K562 (cell line): Measurements from ENCODE around the gene GPT2. TPM values are rescaled to one million over a fixed set of nuclear protein-coding genes. Genes with fewer than 3 reads are reported as not detected.

Source experiments
- ATAC-seq: fragments of 200-7000 bp; cut with Tn5 transposase; 3 replicates; pipeline ENCODE4 v1.9.1; 2020; ENCODE audit warnings: moderate library complexity
- BruUV-seq: library from RNA; stranded (reverse); fragments of 400-500 nt; replicated peaks from 2 replicates; lab custom pipeline; 2021; lab: Mats Ljungman, UMichigan
- CTCF ChIA-PET: fragments of 300-600 bp; formaldehyde crosslinking; extraction: SDS; loops from one replicate; lab custom pipeline; 2021; ENCODE audit warnings: low intra/inter-chr PET ratio; lab: Yijun Ruan, JAX
- POLR2A ChIA-PET: fragments of 300-600, 350-650 bp; sonication (Branson Sonifier 250); formaldehyde crosslinking; extraction: SDS; loops from one replicate; lab custom pipeline; 2021; ENCODE audit warnings: antibody characterized with exemption, inconsistent platforms; lab: Yijun Ruan, JAX
- DNase-seq, 4 experiments: peaks; one replicate each; pipeline versions ENCODE4 v3.0.0 to v3.0.0-alpha.2; 2011 to 2018; ENCODE audit warnings: low spot score in 3 of 4, mixed read lengths in 3 of 4; ENCODE audit errors: extremely low read depth in 1 of 4
- FAIRE-seq: peaks from 2 replicates; lab custom pipeline; 2011; peaks lifted over from hg19 to GRCh38; lab: Jason Lieb, UNC
- H2AFZ ChIP-seq: 2 replicates; pipeline ENCODE4 v1.6.0; 2011; ENCODE audit warnings: low read depth, low read length, control low read depth, inconsistent platforms
- H3K27ac ChIP-seq: fragments of 200-600 bp; 3 replicates; pipeline ENCODE4 v1.8.0; 2011; ENCODE audit warnings: low read depth, mild to moderate bottlenecking, control low read depth, inconsistent platforms, low read length, moderate library complexity, mixed read lengths; ENCODE audit errors: extremely low read depth
- H3K27me3 ChIP-seq, 2 experiments: fragments of 300-600 bp in 1 of 2; 2 replicates in 1 of 2; 3 replicates in 1 of 2; pipeline versions ENCODE4 v1.6.0 to v1.8.0; 2011; ENCODE audit warnings: inconsistent platforms in 2 of 2, low read length in 2 of 2, mild to moderate bottlenecking in 1 of 2, mixed read lengths in 1 of 2, moderate library complexity in 1 of 2; ENCODE audit not compliant: control insufficient read depth in 2 of 2, insufficient read depth in 2 of 2
- H3K36me3 ChIP-seq: fragments of 300-600 bp; 3 replicates; pipeline ENCODE4 v1.8.0; 2011; ENCODE audit warnings: mild to moderate bottlenecking, low read length, inconsistent platforms; ENCODE audit not compliant: control insufficient read depth, insufficient read depth
- H3K4me1 ChIP-seq, 2 experiments: fragments of 200-600 bp in 1 of 2; replicated peaks in 1 of 2; 2 replicates in 1 of 2; 3 replicates in 1 of 2; pipeline versions ENCODE4 v1.5.1 to v1.8.0; 2011; ENCODE audit warnings: inconsistent platforms in 2 of 2, low read length in 2 of 2, mild to moderate bottlenecking in 1 of 2, mixed read lengths in 1 of 2, moderate library complexity in 1 of 2; ENCODE audit not compliant: control insufficient read depth in 2 of 2, insufficient read depth in 2 of 2
- H3K4me2 ChIP-seq: 2 replicates; pipeline ENCODE4 v1.6.1; 2011; ENCODE audit warnings: low read length, control low read depth, inconsistent platforms, mixed read lengths; ENCODE audit not compliant: insufficient read depth
- H3K4me3 ChIP-seq: fragments of 200-600 bp; sonication (generic), shearing (Covaris generic); 2 replicates; pipeline ENCODE4 v1.5.1; 2016; ENCODE audit warnings: control low read depth, inconsistent platforms
- H3K79me2 ChIP-seq: fragments of 200-600 bp; 3 replicates; pipeline ENCODE4 v1.8.0; 2011; ENCODE audit warnings: low read length, inconsistent platforms; ENCODE audit not compliant: control insufficient read depth, insufficient read depth
- H3K9ac ChIP-seq, 2 experiments: 2 replicates each; pipeline versions ENCODE4 v1.6.0 to v1.6.1; 2011; ENCODE audit warnings: low read depth in 2 of 2, low read length in 2 of 2, control low read depth in 1 of 2, inconsistent platforms in 1 of 2, mild to moderate bottlenecking in 1 of 2, mixed read lengths in 1 of 2; ENCODE audit not compliant: insufficient read depth in 1 of 2
- H3K9me1 ChIP-seq: one replicate; pipeline ENCODE4 v1.6.0; 2011; ENCODE audit warnings: inconsistent platforms, mild to moderate bottlenecking, low read length, moderate library complexity; ENCODE audit not compliant: control insufficient read depth, insufficient read depth
- H3K9me3 ChIP-seq: replicated peaks from 2 replicates; pipeline ENCODE4 v1.5.1; 2011; ENCODE audit warnings: low read depth, low read length, inconsistent platforms; ENCODE audit not compliant: control insufficient read depth, insufficient read depth
- H4K20me1 ChIP-seq: replicated peaks from 2 replicates; pipeline ENCODE4 v1.6.1; 2011; ENCODE audit warnings: low read length, inconsistent platforms, mixed read lengths; ENCODE audit not compliant: control insufficient read depth, insufficient read depth
- LEF1 ChIP-seq: fragments of 450-650 bp; IDR thresholded peaks from 2 replicates; pipeline ENCODE4 v1.6.1; 2016; ENCODE audit warnings: mild to moderate bottlenecking
- RAD21 ChIP-seq, 2 experiments: fragments of 250-450 bp in 1 of 2; fragments of 450-650 bp in 1 of 2; sonication (Bioruptor Pico) in 1 of 2; formaldehyde crosslinking in 1 of 2; IDR thresholded peaks in 1 of 2; conservative IDR thresholded peaks in 1 of 2; 2 replicates each; pipeline versions ENCODE4 v1.4.0 to v1.8.0; 2020 to 2022; ENCODE audit warnings: mild to moderate bottlenecking in 2 of 2, moderate library complexity in 1 of 2
- ZFPM2 ChIP-seq: fragments of 250-450 bp; sonication (Bioruptor Pico); IDR thresholded peaks from 2 replicates; pipeline ENCODE4 v1.5.1; 2022; ENCODE audit warnings: mild to moderate bottlenecking
- ZNF384 ChIP-seq: IDR thresholded peaks from 2 replicates; pipeline ENCODE4 v1.6.1; 2012; ENCODE audit warnings: low read depth, low read length, improper control_type of control experiment
- WGBS: fragments of 100-300 bp; shearing (Covaris generic); methylation state at CpG from one replicate; pipeline ENCODE4 v1.1.6; 2016; ENCODE audit warnings: low coverage, mixed read lengths; ENCODE audit not compliant: insufficient coverage; ENCODE audit errors: missing lambda C conversion rate; 5-methylcytosine and 5-hydroxymethylcytosine counted together
- in situ Hi-C: fragments of 300-500 bp; cut with MboI; formaldehyde crosslinking; loops from 4 replicates; pipeline ENCODE4 v1.15.0; 2018; ENCODE audit warnings: inconsistent platforms, mixed read lengths
- intact Hi-C: fragments of 100-400 bp; cut with micrococcal nuclease; formaldehyde crosslinking; loops from 2 replicates; pipeline ENCODE4 v1.14.2; 2022
- polyA plus RNA-seq, 8 experiments: library from polyadenylated mRNA; depleted of rRNA in 4 of 8; stranded (reverse) in 5 of 8; unstranded in 3 of 8; fragments of >200 nt; fragmentation: Nextera tagmentation in 2 of 8; fragmentation: Illumina TruSeq in 1 of 8; extraction: Ambion mirVana in 2 of 8; extraction: Trizol in 1 of 8; gene quantifications; 2 replicates each; pipeline versions ENCODE4 v1.2.1 to v1.2.3, GENCODE V29; 2011 to 2014; ENCODE audit warnings: inconsistent platforms in 1 of 8, missing spikeins in 1 of 8
- total RNA-seq, 7 experiments: library from RNA; depleted of rRNA in 6 of 7; stranded (reverse); fragments of >200 nt in 6 of 7; fragmentation: Illumina TruSeq in 2 of 7; extraction: Trizol in 2 of 7; gene quantifications; 2 replicates each; pipeline versions ENCODE4 v1.2.1 to v1.2.3, GENCODE V29; 2011 to 2021; ENCODE audit warnings: low replicate concordance in 1 of 7
- TF ChIP-seq, protein P1 (sequence below): fragments of 200-400 bp; formaldehyde crosslinking; IDR thresholded peaks from 2 replicates; pipeline ENCODE4 v1.6.1; 2017; ENCODE audit warnings: mild to moderate bottlenecking, low read depth, low read length, moderate library complexity
- TF ChIP-seq, protein P2 (sequence below): sonication (generic); formaldehyde crosslinking; IDR thresholded peaks from 2 replicates; pipeline ENCODE4 v1.8.1; 2023; ENCODE audit warnings: mild to moderate bottlenecking, missing genetic modification reagents
- TF ChIP-seq, protein P3 (sequence below), 2 experiments: fragments of 450-650 bp; formaldehyde crosslinking in 1 of 2; IDR thresholded peaks; 2 replicates each; pipeline versions ENCODE4 v1.4.0 to v1.6.1; 2014 to 2020; ENCODE audit warnings: mild to moderate bottlenecking in 2 of 2, borderline replicate concordance in 1 of 2, low read depth in 1 of 2

GPT2 gene
- total and polyA plus RNA-seq, 9 of the 15 experiments (the other 6 are each of a cell fraction or from before 2014, with no cell fraction given): 0.79 to 14.4 (median 5.8) TPM

DNA sequence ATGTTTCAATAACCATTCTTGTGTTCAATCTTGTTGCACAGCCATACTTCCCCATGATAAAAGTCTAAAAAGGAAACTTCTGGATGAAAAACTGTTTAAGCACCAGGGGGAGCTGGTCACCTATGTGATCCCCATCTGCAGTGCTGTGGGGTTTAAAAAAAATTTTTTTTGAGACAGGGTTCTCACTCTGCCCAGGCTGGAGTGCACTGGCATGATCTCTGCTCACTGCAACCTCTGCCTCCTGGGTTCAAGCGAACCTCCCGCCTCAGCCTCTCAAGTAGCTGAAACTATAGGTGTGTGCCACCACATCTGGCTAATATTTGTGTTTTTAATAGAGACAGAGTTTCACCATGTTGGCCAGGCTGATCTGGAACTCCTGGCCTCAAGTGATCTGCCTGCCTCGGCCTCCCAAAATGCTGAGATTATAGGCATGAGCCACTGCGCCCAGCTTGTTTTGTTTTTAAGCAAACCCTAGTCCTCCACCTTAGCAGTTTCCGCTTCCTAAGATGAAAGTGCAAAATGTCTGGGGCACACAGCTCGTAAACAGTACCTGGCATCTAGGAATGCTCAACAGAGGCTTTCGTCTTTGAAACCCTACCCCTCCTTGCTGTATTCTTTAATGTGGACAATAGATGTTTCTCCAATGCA, 63.9 kb downstream of the GPT2 start:
- H3K27me3 ChIP-seq: no peaks in the 10 kb centered on the region; a peak in 1 of 5 replicates
- ATAC-seq (peak; percentile 86), FAIRE-seq (peak; percentile 84), DNase-seq (peak; percentile 45 to 64 (median 50))
- no TSS peak for BruUV-seq
- H2AFZ ChIP-seq: no peak overlapping the region
- ChIA-PET CTCF (interaction anchor here (0.6 to 2.1 kb wide), 7 partner anchors 12 to 1217 kb away, joined by 3 to 13 read pairs (median 6); no protein-coding TSS in a partner anchor), POLR2A (interaction anchor here (0.5 to 0.9 kb wide), 3 partner anchors 15 to 117 kb away, joined by 3 read pairs; partner anchors contain the start of gene C16orf87)
- H3K4me2 ChIP-seq: no peak overlapping the region
- H4K20me1 ChIP-seq: no peaks in the 10 kb centered on the region
- peaks cover 3% of the 10 kb centered on the region in 2 experiments; a peak in 3 of 5 replicates for H3K4me1 ChIP-seq
- no peaks in the 10 kb centered on the region for H3K36me3 ChIP-seq
- no peak overlapping the region for H3K9ac ChIP-seq
- intact Hi-C loops: loop anchor here (1.0 to 5.0 kb wide), 2 partner anchors 70 to 1214 kb away; no protein-coding TSS in a partner anchor
- 28% methylated on average over 7 of the region's 7 CpGs for WGBS
- H3K9me1 ChIP-seq: no peaks in the 10 kb centered on the region
- no peaks in the 10 kb centered on the region for H3K79me2 ChIP-seq
- H3K4me3 ChIP-seq: no peak overlapping the region
- in situ Hi-C loops: loop anchor here (5.0 to 10.0 kb wide), 2 partner anchors 74 to 1217 kb away; no protein-coding TSS in a partner anchor
- no peaks in the 10 kb centered on the region for H3K9me3 ChIP-seq
- H3K27ac ChIP-seq: no peak overlapping the region
- peak; percentile 79 to 89 for TF ChIP-seq RAD21 (CRISPR knock-in tag; conservative IDR thresholded peaks at IDR 0.05 in 1 of 2, IDR thresholded peaks at IDR 0.05 in 1 of 2)
- TF ChIP-seq, protein P1, sequence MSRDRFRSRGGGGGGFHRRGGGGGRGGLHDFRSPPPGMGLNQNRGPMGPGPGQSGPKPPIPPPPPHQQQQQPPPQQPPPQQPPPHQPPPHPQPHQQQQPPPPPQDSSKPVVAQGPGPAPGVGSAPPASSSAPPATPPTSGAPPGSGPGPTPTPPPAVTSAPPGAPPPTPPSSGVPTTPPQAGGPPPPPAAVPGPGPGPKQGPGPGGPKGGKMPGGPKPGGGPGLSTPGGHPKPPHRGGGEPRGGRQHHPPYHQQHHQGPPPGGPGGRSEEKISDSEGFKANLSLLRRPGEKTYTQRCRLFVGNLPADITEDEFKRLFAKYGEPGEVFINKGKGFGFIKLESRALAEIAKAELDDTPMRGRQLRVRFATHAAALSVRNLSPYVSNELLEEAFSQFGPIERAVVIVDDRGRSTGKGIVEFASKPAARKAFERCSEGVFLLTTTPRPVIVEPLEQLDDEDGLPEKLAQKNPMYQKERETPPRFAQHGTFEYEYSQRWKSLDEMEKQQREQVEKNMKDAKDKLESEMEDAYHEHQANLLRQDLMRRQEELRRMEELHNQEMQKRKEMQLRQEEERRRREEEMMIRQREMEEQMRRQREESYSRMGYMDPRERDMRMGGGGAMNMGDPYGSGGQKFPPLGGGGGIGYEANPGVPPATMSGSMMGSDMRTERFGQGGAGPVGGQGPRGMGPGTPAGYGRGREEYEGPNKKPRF: no peak
- TF ChIP-seq, protein P2, sequence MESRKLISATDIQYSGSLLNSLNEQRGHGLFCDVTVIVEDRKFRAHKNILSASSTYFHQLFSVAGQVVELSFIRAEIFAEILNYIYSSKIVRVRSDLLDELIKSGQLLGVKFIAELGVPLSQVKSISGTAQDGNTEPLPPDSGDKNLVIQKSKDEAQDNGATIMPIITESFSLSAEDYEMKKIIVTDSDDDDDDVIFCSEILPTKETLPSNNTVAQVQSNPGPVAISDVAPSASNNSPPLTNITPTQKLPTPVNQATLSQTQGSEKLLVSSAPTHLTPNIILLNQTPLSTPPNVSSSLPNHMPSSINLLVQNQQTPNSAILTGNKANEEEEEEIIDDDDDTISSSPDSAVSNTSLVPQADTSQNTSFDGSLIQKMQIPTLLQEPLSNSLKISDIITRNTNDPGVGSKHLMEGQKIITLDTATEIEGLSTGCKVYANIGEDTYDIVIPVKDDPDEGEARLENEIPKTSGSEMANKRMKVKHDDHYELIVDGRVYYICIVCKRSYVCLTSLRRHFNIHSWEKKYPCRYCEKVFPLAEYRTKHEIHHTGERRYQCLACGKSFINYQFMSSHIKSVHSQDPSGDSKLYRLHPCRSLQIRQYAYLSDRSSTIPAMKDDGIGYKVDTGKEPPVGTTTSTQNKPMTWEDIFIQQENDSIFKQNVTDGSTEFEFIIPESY (CRISPR knock-in tag): no peak
- TF ChIP-seq ZFPM2 (CRISPR knock-in tag): no peak
- peak; percentile 92 for TF ChIP-seq ZNF384
- TF ChIP-seq, protein P3, sequence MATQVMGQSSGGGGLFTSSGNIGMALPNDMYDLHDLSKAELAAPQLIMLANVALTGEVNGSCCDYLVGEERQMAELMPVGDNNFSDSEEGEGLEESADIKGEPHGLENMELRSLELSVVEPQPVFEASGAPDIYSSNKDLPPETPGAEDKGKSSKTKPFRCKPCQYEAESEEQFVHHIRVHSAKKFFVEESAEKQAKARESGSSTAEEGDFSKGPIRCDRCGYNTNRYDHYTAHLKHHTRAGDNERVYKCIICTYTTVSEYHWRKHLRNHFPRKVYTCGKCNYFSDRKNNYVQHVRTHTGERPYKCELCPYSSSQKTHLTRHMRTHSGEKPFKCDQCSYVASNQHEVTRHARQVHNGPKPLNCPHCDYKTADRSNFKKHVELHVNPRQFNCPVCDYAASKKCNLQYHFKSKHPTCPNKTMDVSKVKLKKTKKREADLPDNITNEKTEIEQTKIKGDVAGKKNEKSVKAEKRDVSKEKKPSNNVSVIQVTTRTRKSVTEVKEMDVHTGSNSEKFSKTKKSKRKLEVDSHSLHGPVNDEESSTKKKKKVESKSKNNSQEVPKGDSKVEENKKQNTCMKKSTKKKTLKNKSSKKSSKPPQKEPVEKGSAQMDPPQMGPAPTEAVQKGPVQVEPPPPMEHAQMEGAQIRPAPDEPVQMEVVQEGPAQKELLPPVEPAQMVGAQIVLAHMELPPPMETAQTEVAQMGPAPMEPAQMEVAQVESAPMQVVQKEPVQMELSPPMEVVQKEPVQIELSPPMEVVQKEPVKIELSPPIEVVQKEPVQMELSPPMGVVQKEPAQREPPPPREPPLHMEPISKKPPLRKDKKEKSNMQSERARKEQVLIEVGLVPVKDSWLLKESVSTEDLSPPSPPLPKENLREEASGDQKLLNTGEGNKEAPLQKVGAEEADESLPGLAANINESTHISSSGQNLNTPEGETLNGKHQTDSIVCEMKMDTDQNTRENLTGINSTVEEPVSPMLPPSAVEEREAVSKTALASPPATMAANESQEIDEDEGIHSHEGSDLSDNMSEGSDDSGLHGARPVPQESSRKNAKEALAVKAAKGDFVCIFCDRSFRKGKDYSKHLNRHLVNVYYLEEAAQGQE (IDR thresholded peaks at IDR 0.05; ENCODE audit: borderline replicate concordance): peak; percentile 70; the same call in 1 of the 2 replicates
- TF ChIP-seq, protein P3 (CRISPR knock-in tag; IDR thresholded peaks at IDR 0.05; ENCODE audit: low read depth): no peak
- no peak for TF ChIP-seq LEF1
